HCT116 (cell line): ENCODE results near the gene NFIB.

ENCODE experiments used
- CEBPB ChIP-seq: IDR thresholded peaks from 2 replicates; pipeline ENCODE4 v1.6.1; 2012; ENCODE audit warnings: low read depth
- EZH2phosphoT487 ChIP-seq: fragments of 200-600 bp; IDR thresholded peaks from 2 replicates; pipeline ENCODE4 v1.6.1; 2018; ENCODE audit warnings: antibody characterized with exemption, borderline replicate concordance
- POLR2A ChIP-seq: IDR thresholded peaks from 2 replicates; pipeline ENCODE4 v1.7.0; 2011; ENCODE audit warnings: borderline replicate concordance; ENCODE audit not compliant: insufficient read depth, insufficient read length; ENCODE audit errors: extremely low read depth
- YY1 ChIP-seq: IDR thresholded peaks from 2 replicates; pipeline ENCODE4 v1.6.1; 2011; ENCODE audit warnings: low read length, low read depth, moderate library complexity, mild to moderate bottlenecking; ENCODE audit not compliant: insufficient replicate concordance; ENCODE audit errors: extremely low read depth
- TF ChIP-seq, protein P1 (sequence below): IDR thresholded peaks from 2 replicates; pipeline ENCODE4 v1.6.1; 2012
- TF ChIP-seq, protein P2 (sequence below), 3 experiments: fragments of 200-600 bp in 1 of 3; sonication (generic) in 1 of 3; IDR thresholded peaks in 2 of 3; conservative IDR thresholded peaks in 1 of 3; 2 replicates each; pipeline ENCODE4 v1.5.1; 2012 to 2017; ENCODE audit warnings: low read depth in 2 of 3, low read length in 2 of 3, antibody characterized with exemption in 1 of 3, borderline replicate concordance in 1 of 3, control low read depth in 1 of 3, mild to moderate bottlenecking in 1 of 3, mixed read lengths in 1 of 3, mixed run types in 1 of 3, moderate library complexity in 1 of 3; ENCODE audit not compliant: insufficient read depth in 1 of 3
- TF ChIP-seq, protein P3 (sequence below): IDR thresholded peaks from 2 replicates; pipeline ENCODE4 v1.6.1; 2012; ENCODE audit warnings: low read depth

DNA sequence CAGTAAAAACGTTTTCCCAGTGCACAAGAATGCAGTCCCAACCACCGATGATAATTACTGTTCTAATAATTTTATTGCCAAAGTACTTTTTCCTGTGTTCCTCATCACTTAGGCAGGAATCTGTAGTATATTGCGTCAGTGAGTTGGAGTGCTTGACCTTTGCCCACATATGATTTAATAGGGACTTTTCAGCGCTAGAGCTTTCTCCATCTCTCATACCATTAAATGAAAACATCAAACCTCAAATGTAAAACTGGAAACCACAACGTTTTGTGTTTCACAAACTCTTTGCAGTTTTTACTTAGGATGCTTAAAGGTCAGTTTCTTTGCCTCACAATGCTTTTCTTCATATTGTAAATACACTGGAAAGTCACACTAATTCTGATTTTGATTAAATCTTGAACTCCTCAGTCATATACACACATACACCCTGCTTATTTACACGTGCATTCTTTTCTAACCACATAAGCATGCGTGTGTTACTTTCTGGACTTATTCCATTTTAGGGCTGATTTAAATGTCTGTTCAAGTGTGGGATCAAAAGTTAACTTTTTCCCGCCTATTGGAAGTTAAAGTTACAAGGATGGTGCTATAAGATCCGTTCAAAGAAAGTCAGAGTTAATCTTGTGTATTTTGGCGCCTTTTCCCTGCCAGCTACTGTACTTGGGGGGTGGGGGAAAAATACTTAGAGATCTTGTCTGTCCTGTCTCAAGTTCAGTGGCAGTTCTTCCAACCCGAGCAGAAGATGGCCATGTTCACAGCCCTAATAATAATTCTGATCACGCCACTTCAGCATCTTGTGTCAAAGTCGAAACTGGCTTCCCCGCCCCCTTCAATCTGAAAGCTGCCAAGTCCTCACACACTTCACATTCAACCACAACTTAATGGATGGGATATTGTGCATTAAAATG, 6.6 kb upstream of the NFIB start:
- TF ChIP-seq, protein P1, sequence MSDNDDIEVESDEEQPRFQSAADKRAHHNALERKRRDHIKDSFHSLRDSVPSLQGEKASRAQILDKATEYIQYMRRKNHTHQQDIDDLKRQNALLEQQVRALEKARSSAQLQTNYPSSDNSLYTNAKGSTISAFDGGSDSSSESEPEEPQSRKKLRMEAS, result no peak
- no peak for TF ChIP-seq YY1
- TF ChIP-seq, protein P2, sequence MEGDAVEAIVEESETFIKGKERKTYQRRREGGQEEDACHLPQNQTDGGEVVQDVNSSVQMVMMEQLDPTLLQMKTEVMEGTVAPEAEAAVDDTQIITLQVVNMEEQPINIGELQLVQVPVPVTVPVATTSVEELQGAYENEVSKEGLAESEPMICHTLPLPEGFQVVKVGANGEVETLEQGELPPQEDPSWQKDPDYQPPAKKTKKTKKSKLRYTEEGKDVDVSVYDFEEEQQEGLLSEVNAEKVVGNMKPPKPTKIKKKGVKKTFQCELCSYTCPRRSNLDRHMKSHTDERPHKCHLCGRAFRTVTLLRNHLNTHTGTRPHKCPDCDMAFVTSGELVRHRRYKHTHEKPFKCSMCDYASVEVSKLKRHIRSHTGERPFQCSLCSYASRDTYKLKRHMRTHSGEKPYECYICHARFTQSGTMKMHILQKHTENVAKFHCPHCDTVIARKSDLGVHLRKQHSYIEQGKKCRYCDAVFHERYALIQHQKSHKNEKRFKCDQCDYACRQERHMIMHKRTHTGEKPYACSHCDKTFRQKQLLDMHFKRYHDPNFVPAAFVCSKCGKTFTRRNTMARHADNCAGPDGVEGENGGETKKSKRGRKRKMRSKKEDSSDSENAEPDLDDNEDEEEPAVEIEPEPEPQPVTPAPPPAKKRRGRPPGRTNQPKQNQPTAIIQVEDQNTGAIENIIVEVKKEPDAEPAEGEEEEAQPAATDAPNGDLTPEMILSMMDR (IDR thresholded peaks at IDR 0.05 in 2 of 3, conservative IDR thresholded peaks at IDR 0.05 in 1 of 3; ENCODE audit: borderline replicate concordance in 1 of 3, insufficient read depth in 1 of 3, low read depth in 2 of 3, low read length in 2 of 3), result no peak
- TF ChIP-seq, protein P3, sequence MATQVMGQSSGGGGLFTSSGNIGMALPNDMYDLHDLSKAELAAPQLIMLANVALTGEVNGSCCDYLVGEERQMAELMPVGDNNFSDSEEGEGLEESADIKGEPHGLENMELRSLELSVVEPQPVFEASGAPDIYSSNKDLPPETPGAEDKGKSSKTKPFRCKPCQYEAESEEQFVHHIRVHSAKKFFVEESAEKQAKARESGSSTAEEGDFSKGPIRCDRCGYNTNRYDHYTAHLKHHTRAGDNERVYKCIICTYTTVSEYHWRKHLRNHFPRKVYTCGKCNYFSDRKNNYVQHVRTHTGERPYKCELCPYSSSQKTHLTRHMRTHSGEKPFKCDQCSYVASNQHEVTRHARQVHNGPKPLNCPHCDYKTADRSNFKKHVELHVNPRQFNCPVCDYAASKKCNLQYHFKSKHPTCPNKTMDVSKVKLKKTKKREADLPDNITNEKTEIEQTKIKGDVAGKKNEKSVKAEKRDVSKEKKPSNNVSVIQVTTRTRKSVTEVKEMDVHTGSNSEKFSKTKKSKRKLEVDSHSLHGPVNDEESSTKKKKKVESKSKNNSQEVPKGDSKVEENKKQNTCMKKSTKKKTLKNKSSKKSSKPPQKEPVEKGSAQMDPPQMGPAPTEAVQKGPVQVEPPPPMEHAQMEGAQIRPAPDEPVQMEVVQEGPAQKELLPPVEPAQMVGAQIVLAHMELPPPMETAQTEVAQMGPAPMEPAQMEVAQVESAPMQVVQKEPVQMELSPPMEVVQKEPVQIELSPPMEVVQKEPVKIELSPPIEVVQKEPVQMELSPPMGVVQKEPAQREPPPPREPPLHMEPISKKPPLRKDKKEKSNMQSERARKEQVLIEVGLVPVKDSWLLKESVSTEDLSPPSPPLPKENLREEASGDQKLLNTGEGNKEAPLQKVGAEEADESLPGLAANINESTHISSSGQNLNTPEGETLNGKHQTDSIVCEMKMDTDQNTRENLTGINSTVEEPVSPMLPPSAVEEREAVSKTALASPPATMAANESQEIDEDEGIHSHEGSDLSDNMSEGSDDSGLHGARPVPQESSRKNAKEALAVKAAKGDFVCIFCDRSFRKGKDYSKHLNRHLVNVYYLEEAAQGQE, result no peak
- TF ChIP-seq CEBPB, result no peak
- TF ChIP-seq EZH2phosphoT487, result no peak
- no peak for TF ChIP-seq POLR2A
